Fibroblast of lung (primary cell): ENCODE results near the gene M6PR. TPM values are rescaled to one million over a fixed set of nuclear protein-coding genes. Genes with fewer than 3 reads are reported as not detected.
A peak's percentile ranks its signal among the peaks of the same experiment; 100 is the strongest.

Experiments used
- DNase-seq, 2 donors: peaks; one replicate each; pipeline versions ENCODE4 v3.0.0 to v3.0.0-alpha.2; 2010; ENCODE audit warnings: low read depth in 2 of 2
- H2AFZ ChIP-seq: 2 replicates; pipeline ENCODE4 v1.5.1; 2012; ENCODE audit warnings: low read length, control low read depth, inconsistent platforms
- H3K27ac ChIP-seq: 2 replicates; pipeline ENCODE4 v1.5.1; 2011; ENCODE audit warnings: low read length, control low read depth; ENCODE audit not compliant: insufficient read depth
- H3K27me3 ChIP-seq: 2 replicates; pipeline ENCODE4 v1.5.1; 2011; ENCODE audit warnings: mild to moderate bottlenecking, low read length; ENCODE audit not compliant: control insufficient read depth, insufficient read depth
- H3K36me3 ChIP-seq: 2 replicates; pipeline ENCODE4 v1.5.1; 2011; ENCODE audit warnings: low read length; ENCODE audit not compliant: control insufficient read depth, insufficient read depth
- H3K4me1 ChIP-seq: 2 replicates; pipeline ENCODE4 v1.5.1; 2011; ENCODE audit warnings: low read length; ENCODE audit not compliant: control insufficient read depth, insufficient read depth; ENCODE audit errors: extremely low read depth
- H3K4me2 ChIP-seq: 2 replicates; pipeline ENCODE4 v1.5.1; 2011; ENCODE audit warnings: low read length, control low read depth; ENCODE audit not compliant: insufficient read depth; ENCODE audit errors: extremely low read depth
- H3K4me3 ChIP-seq, 4 experiments: fragments of 200-600 bp in 1 of 4; sonication (generic) in 1 of 4; replicated peaks in 1 of 4; 2 replicates each; pipeline ENCODE4 v1.5.1; 2011 to 2016; ENCODE audit warnings: low read length in 4 of 4, low read depth in 3 of 4, mild to moderate bottlenecking in 3 of 4, control low read depth in 2 of 4, inconsistent platforms in 1 of 4, mixed read lengths in 1 of 4; ENCODE audit not compliant: insufficient read depth in 1 of 4; ENCODE audit errors: control extremely low read depth in 1 of 4
- H3K79me2 ChIP-seq: 2 replicates; pipeline ENCODE4 v1.5.1; 2012; ENCODE audit warnings: mild to moderate bottlenecking, low read length, inconsistent platforms; ENCODE audit not compliant: control insufficient read depth, insufficient read depth
- H3K9ac ChIP-seq: 2 replicates; pipeline ENCODE4 v1.5.1; 2011; ENCODE audit warnings: mild to moderate bottlenecking, low read length, control low read depth; ENCODE audit not compliant: insufficient read depth
- H3K9me3 ChIP-seq: 2 replicates; pipeline ENCODE4 v1.5.1; 2012; ENCODE audit warnings: low read depth, low read length; ENCODE audit not compliant: control insufficient read depth, insufficient read depth
- H4K20me1 ChIP-seq: 2 replicates; pipeline ENCODE4 v1.5.1; 2011; ENCODE audit warnings: low read length; ENCODE audit not compliant: control insufficient read depth, insufficient read depth; ENCODE audit errors: extremely low read depth
- CTCF ChIP-seq, 2 donors: IDR thresholded peaks in 1 of 2; conservative IDR thresholded peaks in 1 of 2; 1 replicate in 1 of 2; 2 replicates in 1 of 2; pipeline ENCODE4 v1.5.1; 2011 to 2012; ENCODE audit warnings: low read length in 2 of 2, control low read depth in 1 of 2, inconsistent platforms in 1 of 2, low read depth in 1 of 2, mild to moderate bottlenecking in 1 of 2
- EZH2 ChIP-seq: IDR thresholded peaks from 2 replicates; pipeline ENCODE4 v1.5.1; 2012; ENCODE audit warnings: low read length, control low read depth, mild to moderate bottlenecking; ENCODE audit errors: missing control alignments
- polyA plus RNA-seq, 2 donors: library from polyadenylated mRNA; depleted of rRNA in 1 of 2; stranded (reverse) in 1 of 2; unstranded in 1 of 2; fragments of >200 nt; gene quantifications; 2 replicates each; pipeline ENCODE4 v1.2.1, GENCODE V29; 2011 to 2012; ENCODE audit warnings: missing spikeins in 1 of 2
- total RNA-seq: library from RNA; depleted of rRNA; stranded (reverse); fragments of >200 nt; gene quantifications from 2 replicates; pipeline ENCODE4 v1.2.1, GENCODE V29; 2014

M6PR gene
- total and polyA plus RNA-seq, 2 donors (not counting 1 experiment from before 2014, with no cell fraction given): 102 to 292 TPM

DNA sequence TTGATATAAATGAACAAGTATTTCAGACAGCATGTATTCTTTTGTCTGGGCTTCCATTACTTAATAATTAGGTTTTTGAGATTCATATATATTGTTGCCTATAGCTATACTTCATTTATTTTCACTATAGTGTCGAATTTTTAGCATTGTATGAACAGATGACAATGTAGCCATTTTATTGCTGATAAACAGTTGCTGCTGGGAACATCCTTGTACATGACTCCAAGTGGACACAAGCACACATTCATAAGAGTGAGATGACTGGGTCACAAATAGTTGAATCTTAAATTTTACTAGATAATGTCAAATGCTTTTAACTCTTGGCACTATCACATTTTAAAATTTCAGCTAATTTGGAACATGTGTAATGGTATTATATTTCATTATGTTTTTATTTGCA lies 54.5 kb downstream of the M6PR start:
- H3K9ac ChIP-seq: no peak overlapping the region
- H2AFZ ChIP-seq: no peak overlapping the region
- DNase-seq: no peak
- H3K4me1 ChIP-seq: no peaks in the 10 kb centered on the region
- no peaks in the 10 kb centered on the region for H3K79me2 ChIP-seq
- H3K4me3 ChIP-seq: no peak overlapping the region
- no peak overlapping the region for H3K4me2 ChIP-seq
- H3K27ac ChIP-seq: no peak overlapping the region
- H3K27me3 ChIP-seq: no peaks in the 10 kb centered on the region
- no peaks in the 10 kb centered on the region for H3K9me3 ChIP-seq
- H3K36me3 ChIP-seq: no peaks in the 10 kb centered on the region
- TF ChIP-seq CTCF (conservative IDR thresholded peaks at IDR 0.05 in 1 of 2, IDR thresholded peaks at IDR 0.05 in 1 of 2; ENCODE audit: low read depth in 1 of 2, low read length in 2 of 2) (no peak), EZH2 (no peak)
- H4K20me1 ChIP-seq: no peaks in the 10 kb centered on the region

DNA sequence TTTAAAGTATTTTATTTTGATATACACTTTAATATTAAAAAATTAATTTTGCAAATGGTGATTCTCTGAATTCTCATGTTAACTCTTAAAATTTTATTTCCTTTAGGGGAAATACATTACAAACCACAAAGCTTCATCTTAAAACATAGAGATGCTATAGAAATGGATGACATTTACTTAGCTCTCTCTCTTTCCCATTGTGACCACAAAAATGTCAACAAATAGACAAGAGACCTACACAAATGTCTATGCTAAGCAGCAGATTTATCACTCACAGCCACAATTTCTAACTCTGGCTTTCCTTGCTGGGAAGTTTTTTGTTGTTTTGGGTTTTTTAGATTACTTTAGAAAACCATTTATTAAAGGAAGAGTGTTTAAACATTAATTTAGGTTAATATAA lies 55.1 kb downstream of the M6PR start:
- H3K9me3 ChIP-seq: no peaks in the 10 kb centered on the region
- H4K20me1 ChIP-seq: no peaks in the 10 kb centered on the region
- H3K36me3 ChIP-seq: no peaks in the 10 kb centered on the region
- no peak overlapping the region for H3K4me2 ChIP-seq
- H3K27ac ChIP-seq: no peak overlapping the region
- H3K27me3 ChIP-seq: no peaks in the 10 kb centered on the region
- DNase-seq: peak in 1 of 2 donors; percentile 8
- no peaks in the 10 kb centered on the region for H3K4me1 ChIP-seq
- H2AFZ ChIP-seq: no peak overlapping the region
- no peak overlapping the region for H3K4me3 ChIP-seq
- H3K79me2 ChIP-seq: no peaks in the 10 kb centered on the region
- TF ChIP-seq CTCF (conservative IDR thresholded peaks at IDR 0.05 in 1 of 2, IDR thresholded peaks at IDR 0.05 in 1 of 2; ENCODE audit: low read depth in 1 of 2, low read length in 2 of 2) (no peak), EZH2 (no peak)
- H3K9ac ChIP-seq: no peak overlapping the region

- Histone ChIP-seq H3K27me3 (no peaks in the 10 kb centered on the region), H3K4me1 (no peaks in the 10 kb centered on the region), H3K79me2 (no peaks in the 10 kb centered on the region), H4K20me1 (no peaks in the 10 kb centered on the region), H2AFZ (no peak overlapping the region), H3K9me3 (no peaks in the 10 kb centered on the region), H3K4me3 (no peak overlapping the region), H3K9ac (no peak overlapping the region), H3K4me2 (no peak overlapping the region), H3K36me3 (no peaks in the 10 kb centered on the region), H3K27ac (no peak overlapping the region)
- no peak for DNase-seq
- TF ChIP-seq CTCF (conservative IDR thresholded peaks at IDR 0.05 in 1 of 2, IDR thresholded peaks at IDR 0.05 in 1 of 2; ENCODE audit: low read depth in 1 of 2, low read length in 2 of 2): no peak
- TF ChIP-seq EZH2: no peak
Observed at GRCh38 chr12:8891976-8892375, 57.5 kb downstream of the M6PR start.

Other genes starting within 250 kb of the M6PR start
- gene A2ML1, start 127.0 kb downstream of the M6PR start, total RNA-seq: not detected in 2 replicates
- not detected in 2 replicates for gene A2ML1, start 127.0 kb downstream of the M6PR start, polyA plus RNA-seq
- gene PHC1, start 35.1 kb downstream of the M6PR start, total RNA-seq: 15.2 and 18.7 TPM in 2 replicates
- gene PHC1, start 35.1 kb downstream of the M6PR start, polyA plus RNA-seq: 20.6 and 21.4 TPM in 2 replicates
- 1.0 and 1.8 TPM in 2 replicates for gene KLRG1, start 39.9 kb upstream of the M6PR start, total RNA-seq
- 0.45 and 1.0 TPM in 2 replicates for gene KLRG1, start 39.9 kb upstream of the M6PR start, polyA plus RNA-seq
- gene A2M, start 166.3 kb upstream of the M6PR start, total RNA-seq: 95.0 and 239 TPM in 2 replicates
- gene A2M, start 166.3 kb upstream of the M6PR start, polyA plus RNA-seq: 77.6 and 300 TPM in 2 replicates